ENCODE measurements around the gene KRT4.

GRCh38 chr12:52805739-52806138 is 8.2 kb downstream of the KRT4 start:
- no peak for TF ChIP-seq CTCF (IDR thresholded peaks at IDR 0.05; ENCODE audit: low read depth, low read length, poor library complexity, severe bottlenecking)
- no peak for TF ChIP-seq EZH2phosphoT487 (IDR thresholded peaks at IDR 0.05; ENCODE audit: borderline replicate concordance, low read length)
